WERI-Rb-1 (cell line): ENCODE data around the gene ZP1.
"Not testable (repeated sequence)": the region's sequence is repeated elsewhere in the genome, so short reads cannot be mapped to it uniquely, and the experiment has no call there.

Experiments
- DNase-seq: peaks from one replicate; pipeline ENCODE4 v3.0.0-alpha.2; 2020
- H3K27ac ChIP-seq: fragments of 250-450 bp; sonication (Bioruptor Pico); 2 replicates; pipeline ENCODE4 v1.5.1; 2020; ENCODE audit warnings: mild to moderate bottlenecking, moderate library complexity
- H3K27me3 ChIP-seq: fragments of 250-450 bp; sonication (Bioruptor Pico); 2 replicates; pipeline ENCODE4 v1.5.1; 2021; ENCODE audit warnings: mild to moderate bottlenecking, low read depth, moderate library complexity; ENCODE audit not compliant: insufficient read depth, severe bottlenecking
- H3K36me3 ChIP-seq: fragments of 250-450 bp; sonication (Bioruptor Pico); 2 replicates; pipeline ENCODE4 v1.5.1; 2020; ENCODE audit warnings: mild to moderate bottlenecking, moderate library complexity
- H3K4me3 ChIP-seq: 2 replicates; pipeline ENCODE4 v1.5.1; 2011; ENCODE audit warnings: low read depth, mild to moderate bottlenecking, control low read depth, low read length
- H3K9me3 ChIP-seq: fragments of 250-450 bp; sonication (Bioruptor Pico); 2 replicates; pipeline ENCODE4 v1.5.1; 2021; ENCODE audit warnings: mild to moderate bottlenecking, moderate library complexity; ENCODE audit not compliant: severe bottlenecking
- CTCF ChIP-seq: IDR thresholded peaks from 2 replicates; pipeline ENCODE4 v1.5.1; 2011; ENCODE audit warnings: low read depth, mild to moderate bottlenecking, control low read depth, inconsistent platforms, low read length

The ZP1 gene

GRCh38 chr11:60905551-60906113 lies 38.3 kb downstream of the ZP1 start:
- no peak for DNase-seq
- Histone ChIP-seq H3K36me3 (peaks cover 35% of the 10 kb centered on the region), H3K27ac (peak overlapping the region; percentile 94), H3K4me3 (peak overlapping the region; percentile 77), H3K9me3 (no peaks in the 10 kb centered on the region), H3K27me3 (no peaks in the 10 kb centered on the region)
- no peak for TF ChIP-seq CTCF

- Histone ChIP-seq H3K27me3 (no peaks in the 10 kb centered on the region), H3K9me3 (no peaks in the 10 kb centered on the region), H3K27ac (peak within 1 kb of the TSS; percentile 94), H3K36me3 (peaks cover 30% of the 10 kb centered on the region), H3K4me3 (peak within 1 kb of the TSS; percentile 77)
- DNase-seq, result peak; percentile 98
- TF ChIP-seq CTCF, result no peak
Observed at GRCh38 chr11:60906132-60906972, 39.0 kb downstream of the ZP1 start, which contains the start of gene PRPF19. PRPF19 (minus strand) TSS chr11:60906585; CDS start chr11:60906382, 203 bp downstream.

GRCh38 chr11:60908803-60909202 lies 41.5 kb downstream of the ZP1 start:
- Histone ChIP-seq H3K4me3 (no peak overlapping the region), H3K36me3 (peaks cover 5% of the 10 kb centered on the region), H3K27ac (no peak overlapping the region), H3K9me3 (no peaks in the 10 kb centered on the region), H3K27me3 (no peaks in the 10 kb centered on the region)
- no peak for DNase-seq
- TF ChIP-seq CTCF, result no peak

GRCh38 chr11:60909680-60910280 lies 42.4 kb downstream of the ZP1 start:
- not testable (repeated sequence) for DNase-seq, H3K36me3 ChIP-seq, H3K9me3 ChIP-seq, H3K4me3 ChIP-seq, H3K27ac ChIP-seq, H3K27me3 ChIP-seq

GRCh38 chr11:60910281-60910687 lies 42.9 kb downstream of the ZP1 start:
- DNase-seq, result no peak
- H3K27ac ChIP-seq, result no peak overlapping the region
- no peak overlapping the region for H3K4me3 ChIP-seq

More at GRCh38 chr11:60910281-60910687, 42.9 kb downstream of the ZP1 start:
- TF ChIP-seq CTCF, result no peak
- Histone ChIP-seq H3K27me3 (no peaks in the 10 kb centered on the region), H3K36me3 (peaks cover 8% of the 10 kb centered on the region), H3K9me3 (no peaks in the 10 kb centered on the region)
